HFFc6 (cell line): ENCODE results near the gene TPST2. TPM values are rescaled to one million over a fixed set of nuclear protein-coding genes. Genes with fewer than 3 reads are reported as not detected.

ENCODE experiments used
- DNase-seq: peaks from one replicate; pipeline ENCODE4 v3.0.0-alpha.2; 2018
- H3K27ac Mint-ChIP-seq: 2 replicates; pipeline ENCODE4 v1.8.0; 2020; ENCODE audit warnings: mild to moderate bottlenecking, mixed read lengths
- H3K27me3 Mint-ChIP-seq: 2 replicates; pipeline ENCODE4 v1.8.0; 2021; ENCODE audit warnings: mild to moderate bottlenecking, moderate library complexity, mixed read lengths; ENCODE audit not compliant: insufficient read depth
- H3K36me3 Mint-ChIP-seq: 2 replicates; pipeline ENCODE4 v1.8.0; 2021; ENCODE audit warnings: low read depth, mixed read lengths
- H3K4me1 Mint-ChIP-seq: 2 replicates; pipeline ENCODE4 v1.8.0; 2020; ENCODE audit warnings: low read depth, mixed read lengths
- H3K4me3 Mint-ChIP-seq: 2 replicates; pipeline ENCODE4 v1.8.0; 2020; ENCODE audit warnings: mild to moderate bottlenecking, moderate library complexity, mixed read lengths
- H3K9me3 Mint-ChIP-seq: 2 replicates; pipeline ENCODE4 v1.8.0; 2020; ENCODE audit warnings: mild to moderate bottlenecking, mixed read lengths
- total RNA-seq, 6 experiments: library from RNA; stranded (reverse); fragmentation: NEBNext Ultra II Directional; extraction: Animal tissue kit (Norgen Biotek cat#: 25700); gene quantifications; 2 replicates in 1 of 6; 3 replicates in 5 of 6; pipeline ENCODE4 v1.2.3, GENCODE V29; 2021
- TF ChIP-seq, protein P1 (sequence below): fragments of 200-600 bp; sonication (generic); IDR thresholded peaks from 2 replicates; pipeline ENCODE4 v1.5.0; 2021; ENCODE audit warnings: antibody characterized with exemption, mild to moderate bottlenecking

The TPST2 gene
- total RNA-seq, 6 experiments from 2014 or later = 66.8 to 75.5 (median 73.8) TPM

DNA sequence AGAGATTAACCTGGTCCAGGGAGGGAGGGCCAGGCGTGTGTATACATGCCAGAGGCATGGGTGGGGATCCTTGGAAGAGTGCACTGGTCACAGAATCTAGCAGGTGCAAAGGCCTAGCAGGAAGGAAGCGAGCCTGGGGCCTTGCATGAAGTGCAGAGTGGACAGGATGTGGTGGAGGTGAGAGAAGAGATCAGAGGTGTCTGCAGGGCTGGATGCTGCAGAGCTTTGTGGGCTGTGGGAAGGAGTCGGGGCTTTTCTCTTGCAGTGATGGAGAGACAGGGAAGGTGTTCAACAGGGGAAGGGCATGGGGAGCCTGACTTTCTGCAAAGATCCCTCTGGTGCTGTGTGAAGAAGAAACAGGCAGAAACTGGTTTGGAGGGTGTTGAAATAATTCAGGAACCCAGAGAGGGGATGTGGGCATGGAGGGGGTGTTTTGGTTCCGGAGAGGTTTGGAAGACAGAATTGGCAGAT, 2.5 kb upstream of the TPST2 start:
- H3K27me3 Mint-ChIP-seq = peaks cover 3% of the 10 kb centered on the region; the same call in 1 of the 2 replicates
- TF ChIP-seq, protein P1, sequence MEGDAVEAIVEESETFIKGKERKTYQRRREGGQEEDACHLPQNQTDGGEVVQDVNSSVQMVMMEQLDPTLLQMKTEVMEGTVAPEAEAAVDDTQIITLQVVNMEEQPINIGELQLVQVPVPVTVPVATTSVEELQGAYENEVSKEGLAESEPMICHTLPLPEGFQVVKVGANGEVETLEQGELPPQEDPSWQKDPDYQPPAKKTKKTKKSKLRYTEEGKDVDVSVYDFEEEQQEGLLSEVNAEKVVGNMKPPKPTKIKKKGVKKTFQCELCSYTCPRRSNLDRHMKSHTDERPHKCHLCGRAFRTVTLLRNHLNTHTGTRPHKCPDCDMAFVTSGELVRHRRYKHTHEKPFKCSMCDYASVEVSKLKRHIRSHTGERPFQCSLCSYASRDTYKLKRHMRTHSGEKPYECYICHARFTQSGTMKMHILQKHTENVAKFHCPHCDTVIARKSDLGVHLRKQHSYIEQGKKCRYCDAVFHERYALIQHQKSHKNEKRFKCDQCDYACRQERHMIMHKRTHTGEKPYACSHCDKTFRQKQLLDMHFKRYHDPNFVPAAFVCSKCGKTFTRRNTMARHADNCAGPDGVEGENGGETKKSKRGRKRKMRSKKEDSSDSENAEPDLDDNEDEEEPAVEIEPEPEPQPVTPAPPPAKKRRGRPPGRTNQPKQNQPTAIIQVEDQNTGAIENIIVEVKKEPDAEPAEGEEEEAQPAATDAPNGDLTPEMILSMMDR = no peak
- peaks cover 10% of the 10 kb centered on the region; the same call in 1 of the 2 replicates for H3K36me3 Mint-ChIP-seq
- no peak for DNase-seq
- no peak overlapping the region for H3K4me3 Mint-ChIP-seq
- H3K4me1 Mint-ChIP-seq = peaks cover 21% of the 10 kb centered on the region
- H3K27ac Mint-ChIP-seq = no peak overlapping the region
- H3K9me3 Mint-ChIP-seq = no peaks in the 10 kb centered on the region

DNA sequence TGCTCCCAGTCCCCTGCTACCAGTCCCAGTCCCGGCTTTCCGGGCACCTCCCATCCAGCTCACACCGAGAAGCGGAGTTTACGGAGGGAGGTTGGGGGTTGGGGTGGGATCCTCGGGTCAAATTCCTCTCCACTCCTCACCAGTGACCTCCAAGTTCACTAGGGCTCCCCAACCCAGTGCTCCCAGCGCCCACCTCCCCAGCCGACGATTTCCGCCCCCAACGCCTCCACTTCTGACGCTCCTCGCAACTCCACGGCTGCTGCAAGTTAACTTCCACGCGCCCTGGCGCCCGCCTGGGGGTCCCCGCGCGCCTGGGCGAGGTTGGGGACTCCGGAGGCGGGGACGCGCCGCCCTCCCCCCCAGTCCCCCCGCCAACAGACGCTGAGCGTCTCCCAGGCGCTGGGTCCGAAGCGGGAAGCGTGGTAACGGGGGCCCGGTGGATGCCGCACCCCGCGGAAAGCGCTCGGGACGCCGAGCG, 526 bp downstream of the TPST2 start:
- Mint-ChIP-seq H3K4me3 (peak overlapping the region; percentile 91), H3K27ac (peak overlapping the region; percentile 89), H3K9me3 (no peaks in the 10 kb centered on the region), H3K36me3 (peaks cover 10% of the 10 kb centered on the region; the same call in 1 of the 2 replicates), H3K27me3 (no peaks in the 10 kb centered on the region; the same call in 1 of the 2 replicates), H3K4me1 (peaks cover 51% of the 10 kb centered on the region)
- DNase-seq = peak; percentile 18
- TF ChIP-seq, protein P1 = no peak; the same call in 1 of the 2 replicates

DNA sequence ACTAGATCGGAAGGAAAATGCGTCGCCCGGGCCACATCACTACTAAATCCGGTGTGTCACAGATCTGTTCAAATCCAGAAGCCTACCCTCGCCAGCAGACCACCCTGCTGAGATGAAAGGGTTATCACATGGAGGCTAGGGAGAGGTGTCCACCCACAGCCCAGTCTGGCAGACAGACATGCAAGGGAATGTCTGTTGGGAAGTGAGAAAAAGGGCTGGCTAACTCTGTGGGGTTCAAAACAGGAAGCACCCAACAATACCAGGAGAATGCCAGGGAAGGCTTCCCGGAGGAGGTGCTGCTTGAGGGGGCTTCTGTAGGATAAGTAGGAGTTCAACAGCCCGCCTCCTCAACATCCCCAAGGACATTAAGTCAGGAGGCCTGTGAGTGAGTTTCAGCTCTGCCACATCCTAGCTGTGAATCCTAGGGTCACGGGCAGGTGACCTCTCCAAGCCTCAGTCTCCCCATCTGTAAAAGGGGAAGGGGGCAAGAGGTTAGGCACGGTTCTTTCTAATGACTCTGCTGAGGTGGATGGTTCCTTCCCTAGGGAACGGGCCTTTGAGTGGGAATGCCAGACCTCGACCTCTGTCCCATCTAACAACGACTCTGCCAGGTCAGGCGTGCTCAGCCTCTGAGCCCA, 1.1 kb downstream of the TPST2 start:
- peak overlapping the region; percentile 91 for H3K4me3 Mint-ChIP-seq
- peak overlapping the region; percentile 89 for H3K27ac Mint-ChIP-seq
- no peaks in the 10 kb centered on the region for H3K9me3 Mint-ChIP-seq
- H3K36me3 Mint-ChIP-seq = peaks cover 13% of the 10 kb centered on the region; the same call in 1 of the 2 replicates
- no peak for DNase-seq
- TF ChIP-seq, protein P1 = no peak
- H3K27me3 Mint-ChIP-seq = no peaks in the 10 kb centered on the region; the same call in 1 of the 2 replicates
- H3K4me1 Mint-ChIP-seq = peaks cover 57% of the 10 kb centered on the region

DNA sequence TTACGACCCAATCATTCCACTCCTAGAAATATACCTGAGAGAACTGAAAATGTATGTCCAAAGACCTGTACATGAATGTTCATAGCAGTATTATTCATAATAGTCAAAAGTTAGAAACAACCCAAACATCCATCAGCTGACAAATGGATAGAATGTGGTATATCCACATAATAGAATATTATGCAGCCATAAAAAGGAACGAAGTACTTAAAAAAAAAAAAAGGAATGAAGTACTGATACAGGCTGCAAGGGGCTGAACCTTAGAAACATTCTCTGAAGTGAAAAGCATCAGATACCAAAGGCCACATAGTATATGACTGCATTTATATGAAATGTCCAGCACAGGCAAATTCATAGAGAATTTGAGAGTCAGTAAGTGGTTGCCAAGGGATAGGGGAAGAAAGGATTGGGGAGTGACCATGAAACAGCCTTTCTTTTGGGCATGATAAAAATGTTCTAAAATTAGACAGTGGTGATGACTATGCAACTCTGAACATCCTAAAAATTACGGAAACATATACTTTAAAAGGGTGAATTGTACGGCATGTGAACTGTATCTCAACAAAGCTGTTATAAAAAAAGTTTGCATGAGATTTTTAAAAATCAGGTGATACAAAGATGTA, 1.8 kb downstream of the TPST2 start:
- peaks cover 59% of the 10 kb centered on the region for H3K4me1 Mint-ChIP-seq
- TF ChIP-seq, protein P1 = no peak
- DNase-seq = peak; percentile 38
- peak overlapping the region; percentile 89 for H3K27ac Mint-ChIP-seq
- peak overlapping the region; percentile 91 for H3K4me3 Mint-ChIP-seq
- no peaks in the 10 kb centered on the region for H3K9me3 Mint-ChIP-seq
- no peaks in the 10 kb centered on the region; the same call in 1 of the 2 replicates for H3K27me3 Mint-ChIP-seq
- peaks cover 15% of the 10 kb centered on the region; the same call in 1 of the 2 replicates for H3K36me3 Mint-ChIP-seq

DNA sequence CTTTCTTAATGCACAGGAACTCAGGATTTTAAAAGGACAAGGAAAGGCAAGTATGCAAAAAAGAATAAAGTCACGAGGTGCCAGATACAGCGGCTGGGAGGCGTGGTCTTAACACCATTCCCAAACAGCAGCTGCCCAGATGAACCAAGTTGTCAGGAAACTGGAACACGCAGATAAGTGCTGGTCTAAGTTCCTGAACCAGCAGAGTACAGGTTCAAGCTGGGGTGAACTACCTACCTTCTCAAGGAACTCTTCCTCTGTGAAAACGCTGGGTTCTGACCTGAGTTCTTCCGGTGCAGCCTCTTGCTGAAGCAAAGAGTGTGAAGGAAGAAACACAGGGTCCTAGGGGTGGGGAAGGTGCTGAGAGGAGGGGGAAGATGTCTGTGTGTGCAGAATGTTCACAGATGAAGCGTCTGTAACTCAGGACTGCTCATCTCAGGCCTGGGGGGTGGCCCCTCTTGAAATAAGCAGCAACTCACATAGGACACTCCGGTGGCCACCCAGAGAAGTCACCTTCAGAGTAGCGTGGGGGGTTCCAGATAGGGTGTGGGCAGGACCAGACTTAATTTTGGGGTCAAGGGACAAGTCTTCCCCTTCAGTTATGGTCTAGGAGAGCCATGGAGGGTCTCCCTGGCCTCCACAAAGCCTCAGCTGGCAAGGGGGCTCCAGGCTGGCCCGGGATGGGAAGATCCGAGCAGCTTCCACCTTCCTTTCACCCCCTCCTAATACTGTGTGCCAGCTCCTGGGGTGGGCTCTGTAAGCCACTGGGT, 3.2 kb downstream of the TPST2 start:
- Mint-ChIP-seq H3K4me3 (no peak overlapping the region), H3K36me3 (peaks cover 15% of the 10 kb centered on the region; the same call in 1 of the 2 replicates), H3K27me3 (no peaks in the 10 kb centered on the region; the same call in 1 of the 2 replicates), H3K9me3 (no peaks in the 10 kb centered on the region), H3K27ac (peak overlapping the region; percentile 48), H3K4me1 (peaks cover 59% of the 10 kb centered on the region)
- DNase-seq = no peak
- TF ChIP-seq, protein P1 = no peak
